ENCODE results near the gene UGCG. TPM values are rescaled to one million over a fixed set of nuclear protein-coding genes. Genes with fewer than 3 reads are reported as not detected.

The UGCG gene
- total and polyA plus RNA-seq, 10 of the 15 experiments (the other 5 are each of a cell fraction or from before 2014, with no cell fraction given) = 21.7 to 96.6 (median 48.9) TPM

GRCh38 chr9:111868475-111868874, 28.1 kb upstream of the UGCG start:
- no peak for ATAC-seq
- no TSS peak for BruUV-seq (replicated peaks)
- no peak for DNase-seq (ENCODE audit: low read depth, low spot score)
- no peaks in the 10 kb centered on the region for H3K79me2 ChIP-seq (ENCODE audit: control insufficient read depth, insufficient read depth, low read length)
- H3K4me1 ChIP-seq (ENCODE audit: control insufficient read depth, insufficient read depth, low read length) = peaks cover 8% of the 10 kb centered on the region
- H3K27ac ChIP-seq (ENCODE audit: control insufficient read depth, insufficient read depth) = no peak overlapping the region
- H3K4me2 ChIP-seq (ENCODE audit: control insufficient read depth, insufficient read depth) = no peak overlapping the region
- ChIA-PET RAD21 (ENCODE audit: unreplicated experiment) (no interaction called here), SMC1A (ENCODE audit: uncharacterized antibody, unreplicated experiment) (interaction anchor here (0.9 kb wide), 1 partner anchor 40 kb away, joined by 3 read pairs; no protein-coding TSS in a partner anchor), CTCF (no interaction called here), POLR2A (interaction anchor here (0.6 kb wide), 1 partner anchor 899 kb away, joined by 4 read pairs; no protein-coding TSS in a partner anchor)
- no peak overlapping the region for H3K4me3 ChIP-seq
- TF ChIP-seq MEF2A (IDR thresholded peaks at IDR 0.05; ENCODE audit: insufficient read depth, low read depth, low read length) = no peak
- TF ChIP-seq CEBPB (IDR thresholded peaks at IDR 0.05; ENCODE audit: borderline replicate concordance in 1 of 2, low read depth in 2 of 2, low read length in 2 of 2) = no peak
- no peak for TF ChIP-seq ATF7 (IDR thresholded peaks at IDR 0.05; ENCODE audit: low read depth)
- no peak for TF ChIP-seq ZSCAN29 (IDR thresholded peaks at IDR 0.05)
- TF ChIP-seq CBFB (IDR thresholded peaks at IDR 0.05; ENCODE audit: low read depth) = no peak
- TF ChIP-seq SRF (IDR thresholded peaks at IDR 0.05; ENCODE audit: low read depth in 2 of 2, low read length in 2 of 2) = no peak
- TF ChIP-seq IRF3 (IDR thresholded peaks at IDR 0.05) = no peak
- no peak for TF ChIP-seq RCOR1 (conservative IDR thresholded peaks at IDR 0.05; ENCODE audit: low read depth, low read length)
- no peak for TF ChIP-seq RBBP5 (conservative IDR thresholded peaks at IDR 0.05)
- no peak for TF ChIP-seq IKZF1 (conservative IDR thresholded peaks at IDR 0.05)
- TF ChIP-seq DPF2 (IDR thresholded peaks at IDR 0.05) = no peak
- intact Hi-C loops (cut with micrococcal nuclease; ENCODE audit: unreplicated experiment) = no loop called here
- H3K9me3 ChIP-seq (replicated peaks; ENCODE audit: control insufficient read depth, insufficient read depth, low read length) = no peaks in the 10 kb centered on the region
- in situ Hi-C loops (cut with MboI) = no loop called here
- H3K36me3 ChIP-seq (ENCODE audit: control insufficient read depth in 2 of 2, insufficient read depth in 2 of 2, low read length in 1 of 2) = no peaks in the 10 kb centered on the region
- WGBS (ENCODE audit: insufficient coverage, insufficient replicate concordance, low lambda C conversion rate, missing lambda C conversion rate) = 78% methylated on average over 6 of the region's 6 CpGs
- H3K27me3 ChIP-seq (replicated peaks in 1 of 2; ENCODE audit: control insufficient read depth in 2 of 2, insufficient read depth in 2 of 2, low read length in 1 of 2) = no peaks in the 10 kb centered on the region
- no peaks in the 10 kb centered on the region for H4K20me1 ChIP-seq (ENCODE audit: control insufficient read depth, insufficient read depth)
- no peak overlapping the region for H2AFZ ChIP-seq (ENCODE audit: control insufficient read depth, low read depth, low read length)
- H3K9ac ChIP-seq (ENCODE audit: control insufficient read depth, insufficient read depth, low read length) = no peak overlapping the region
- FAIRE-seq = no peak

Data from GM12878 (cell line).